Measurements from ENCODE around the gene FBXO30. TPM values are rescaled to one million over a fixed set of nuclear protein-coding genes. Genes with fewer than 3 reads are reported as not detected.

The FBXO30 gene
- total RNA-seq, 1 donor, result 14.5 TPM

GRCh38 chr6:145787688-145788087, 26.9 kb downstream of the FBXO30 start:
- Histone ChIP-seq H3K4me2 (ENCODE audit: insufficient read depth, low read length) (no peak overlapping the region), H3K27ac (ENCODE audit: low read depth, low read length) (no peak overlapping the region), H3K9me3 (ENCODE audit: low read depth, low read length) (no peaks in the 10 kb centered on the region), H3K4me1 (ENCODE audit: insufficient read depth, low read length) (no peaks in the 10 kb centered on the region), H3K79me2 (ENCODE audit: insufficient read depth, low read length) (peaks cover 4% of the 10 kb centered on the region), H4K20me1 (ENCODE audit: insufficient read depth, low read length) (peaks cover 5% of the 10 kb centered on the region), H3K27me3 (ENCODE audit: insufficient read depth, low read length) (no peaks in the 10 kb centered on the region), H3K4me3 (ENCODE audit: insufficient read depth, low read length) (no peak overlapping the region), H3K36me3 (ENCODE audit: insufficient read depth, low read length) (no peaks in the 10 kb centered on the region), H2AFZ (ENCODE audit: low read length) (no peak overlapping the region)
- no peak for TF ChIP-seq CTCF (IDR thresholded peaks at IDR 0.05; ENCODE audit: extremely low read depth, low read depth, low read length)
- DNase-seq (ENCODE audit: insufficient read length, low spot score, missing footprints), result no peak

- H3K36me3 ChIP-seq (ENCODE audit: insufficient read depth, low read length), result no peaks in the 10 kb centered on the region
- H3K27ac ChIP-seq (ENCODE audit: low read depth, low read length), result no peak overlapping the region
- H3K9me3 ChIP-seq (ENCODE audit: low read depth, low read length), result no peaks in the 10 kb centered on the region
- DNase-seq (ENCODE audit: insufficient read length, low spot score, missing footprints), result no peak
- H2AFZ ChIP-seq (ENCODE audit: low read length), result no peak overlapping the region
- H3K4me2 ChIP-seq (ENCODE audit: insufficient read depth, low read length), result no peak overlapping the region
- H3K4me1 ChIP-seq (ENCODE audit: insufficient read depth, low read length), result no peaks in the 10 kb centered on the region
- peaks cover 3% of the 10 kb centered on the region for H4K20me1 ChIP-seq (ENCODE audit: insufficient read depth, low read length)
- no peaks in the 10 kb centered on the region for H3K79me2 ChIP-seq (ENCODE audit: insufficient read depth, low read length)
- no peak for TF ChIP-seq CTCF (IDR thresholded peaks at IDR 0.05; ENCODE audit: extremely low read depth, low read depth, low read length)
- no peaks in the 10 kb centered on the region for H3K27me3 ChIP-seq (ENCODE audit: insufficient read depth, low read length)
- no peak overlapping the region for H3K4me3 ChIP-seq (ENCODE audit: insufficient read depth, low read length)
These were observed 29.9 kb downstream of the FBXO30 start for GRCh38 chr6:145784683-145785082.

GRCh38 chr6:145783796-145784195, 30.8 kb downstream of the FBXO30 start:
- H3K79me2 ChIP-seq (ENCODE audit: insufficient read depth, low read length), result no peaks in the 10 kb centered on the region
- H3K27ac ChIP-seq (ENCODE audit: low read depth, low read length), result no peak overlapping the region
- H3K27me3 ChIP-seq (ENCODE audit: insufficient read depth, low read length), result no peaks in the 10 kb centered on the region
- H3K4me2 ChIP-seq (ENCODE audit: insufficient read depth, low read length), result no peak overlapping the region
- no peaks in the 10 kb centered on the region for H4K20me1 ChIP-seq (ENCODE audit: insufficient read depth, low read length)
- H3K4me3 ChIP-seq (ENCODE audit: insufficient read depth, low read length), result no peak overlapping the region
- DNase-seq (ENCODE audit: insufficient read length, low spot score, missing footprints), result no peak
- no peaks in the 10 kb centered on the region for H3K36me3 ChIP-seq (ENCODE audit: insufficient read depth, low read length)
- H3K4me1 ChIP-seq (ENCODE audit: insufficient read depth, low read length), result no peaks in the 10 kb centered on the region
- H3K9me3 ChIP-seq (ENCODE audit: low read depth, low read length), result no peaks in the 10 kb centered on the region
- no peak for TF ChIP-seq CTCF (IDR thresholded peaks at IDR 0.05; ENCODE audit: extremely low read depth, low read depth, low read length)
- no peak overlapping the region for H2AFZ ChIP-seq (ENCODE audit: low read length)

GRCh38 chr6:145772846-145773245, 41.7 kb downstream of the FBXO30 start:
- no peaks in the 10 kb centered on the region for H3K27me3 ChIP-seq (ENCODE audit: insufficient read depth, low read length)
- no peaks in the 10 kb centered on the region for H3K4me1 ChIP-seq (ENCODE audit: insufficient read depth, low read length)
- no peak overlapping the region for H2AFZ ChIP-seq (ENCODE audit: low read length)
- no peak overlapping the region for H3K4me2 ChIP-seq (ENCODE audit: insufficient read depth, low read length)
- no peak overlapping the region for H3K27ac ChIP-seq (ENCODE audit: low read depth, low read length)
- no peaks in the 10 kb centered on the region for H3K79me2 ChIP-seq (ENCODE audit: insufficient read depth, low read length)
- DNase-seq (ENCODE audit: insufficient read length, low spot score, missing footprints), result no peak
- H3K36me3 ChIP-seq (ENCODE audit: insufficient read depth, low read length), result no peaks in the 10 kb centered on the region
- no peaks in the 10 kb centered on the region for H3K9me3 ChIP-seq (ENCODE audit: low read depth, low read length)
- H3K4me3 ChIP-seq (ENCODE audit: insufficient read depth, low read length), result no peak overlapping the region
- H4K20me1 ChIP-seq (ENCODE audit: insufficient read depth, low read length), result no peaks in the 10 kb centered on the region
- TF ChIP-seq CTCF (IDR thresholded peaks at IDR 0.05; ENCODE audit: extremely low read depth, low read depth, low read length), result no peak

Measured in osteoblast (primary cell).